ENCODE measurements around the gene TCF3.

DNA sequence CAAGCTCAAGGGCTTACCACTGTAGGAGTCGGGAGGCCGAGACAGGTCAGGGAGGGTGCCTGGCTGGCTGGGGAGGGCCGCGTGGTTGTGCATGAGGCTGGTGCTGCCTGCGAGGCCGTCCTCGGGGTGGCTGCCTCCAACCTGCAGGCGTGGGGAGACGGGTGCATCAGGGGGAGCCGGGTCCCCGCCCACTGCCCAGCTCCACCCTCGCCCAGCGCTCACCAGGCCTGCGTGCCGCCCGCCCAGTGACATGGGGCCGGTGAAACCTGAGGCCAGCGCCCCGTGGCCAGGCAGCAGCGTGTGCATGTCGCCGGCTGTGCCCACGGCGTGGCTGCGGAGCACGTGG, 33.3 kb downstream of the TCF3 start:
- no peak for TF ChIP-seq POLR2A (IDR thresholded peaks at IDR 0.05)
- TF ChIP-seq, protein P1, sequence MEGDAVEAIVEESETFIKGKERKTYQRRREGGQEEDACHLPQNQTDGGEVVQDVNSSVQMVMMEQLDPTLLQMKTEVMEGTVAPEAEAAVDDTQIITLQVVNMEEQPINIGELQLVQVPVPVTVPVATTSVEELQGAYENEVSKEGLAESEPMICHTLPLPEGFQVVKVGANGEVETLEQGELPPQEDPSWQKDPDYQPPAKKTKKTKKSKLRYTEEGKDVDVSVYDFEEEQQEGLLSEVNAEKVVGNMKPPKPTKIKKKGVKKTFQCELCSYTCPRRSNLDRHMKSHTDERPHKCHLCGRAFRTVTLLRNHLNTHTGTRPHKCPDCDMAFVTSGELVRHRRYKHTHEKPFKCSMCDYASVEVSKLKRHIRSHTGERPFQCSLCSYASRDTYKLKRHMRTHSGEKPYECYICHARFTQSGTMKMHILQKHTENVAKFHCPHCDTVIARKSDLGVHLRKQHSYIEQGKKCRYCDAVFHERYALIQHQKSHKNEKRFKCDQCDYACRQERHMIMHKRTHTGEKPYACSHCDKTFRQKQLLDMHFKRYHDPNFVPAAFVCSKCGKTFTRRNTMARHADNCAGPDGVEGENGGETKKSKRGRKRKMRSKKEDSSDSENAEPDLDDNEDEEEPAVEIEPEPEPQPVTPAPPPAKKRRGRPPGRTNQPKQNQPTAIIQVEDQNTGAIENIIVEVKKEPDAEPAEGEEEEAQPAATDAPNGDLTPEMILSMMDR (IDR thresholded peaks at IDR 0.05), result no peak
- no peak for TF ChIP-seq EP300 (IDR thresholded peaks at IDR 0.05)
